ENCODE measurements around the gene S100A1.

DNA sequence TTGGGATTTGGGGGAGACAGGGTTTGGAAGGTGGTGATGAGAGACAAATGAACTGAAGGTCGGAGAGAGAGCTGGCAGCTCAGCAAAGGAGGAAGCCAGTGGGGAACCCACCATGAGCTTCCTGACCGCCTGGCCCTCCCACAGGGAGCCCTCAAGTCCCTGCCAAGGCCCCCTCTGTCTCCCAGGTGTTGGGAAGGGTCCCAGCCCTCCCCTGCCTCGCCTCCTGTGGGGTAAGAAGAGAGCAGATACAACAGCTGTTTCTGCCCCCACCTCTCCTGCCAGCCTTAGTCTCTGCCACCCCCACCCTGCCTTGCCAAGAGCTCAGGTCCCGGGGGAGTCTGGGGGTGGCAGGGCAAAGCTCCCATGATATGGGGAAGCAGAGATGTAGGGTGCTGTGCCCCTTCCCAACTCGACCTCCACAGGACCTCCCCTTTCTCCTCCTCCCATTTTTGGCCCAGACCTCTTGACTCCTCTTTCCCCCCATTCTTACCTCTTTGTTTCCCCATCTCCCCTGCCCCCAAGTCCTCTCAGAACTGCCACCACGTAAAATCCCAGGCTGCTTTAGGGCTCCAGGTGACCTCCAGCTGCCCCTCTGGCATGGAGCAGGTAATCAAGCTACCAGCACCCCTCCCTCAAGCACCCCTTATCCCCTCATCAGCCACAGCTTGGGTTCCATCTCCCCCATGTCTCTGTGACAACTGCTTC is 556 bp downstream of the S100A1 start:
- no peak for TF ChIP-seq POLR2AphosphoS5 (IDR thresholded peaks at IDR 0.05; ENCODE audit: low read depth, low read length)
- TF ChIP-seq POLR2A (IDR thresholded peaks at IDR 0.05; ENCODE audit: low read depth, low read length): no peak
- TF ChIP-seq TAF1 (IDR thresholded peaks at IDR 0.05; ENCODE audit: low read depth, low read length): no peak
- TF ChIP-seq PAX5 (IDR thresholded peaks at IDR 0.05; ENCODE audit: insufficient read depth, low read length, severe bottlenecking): no peak
- TF ChIP-seq SPI1 (IDR thresholded peaks at IDR 0.05; ENCODE audit: low read depth, low read length): no peak
